HCT116 (cell line): ENCODE measurements around the gene CCDC134. TPM values are rescaled to one million over a fixed set of nuclear protein-coding genes. Genes with fewer than 3 reads are reported as not detected.

Experiments
- ATAC-seq: fragments of 200-7000 bp; cut with Tn5 transposase; 2 replicates; pipeline ENCODE4 v1.9.1; 2020; ENCODE audit warnings: mild to moderate bottlenecking, moderate library complexity
- BruUV-seq: library from RNA; stranded (reverse); fragments of 400-500 nt; replicated peaks from 2 replicates; lab custom pipeline; 2021; lab: Mats Ljungman, UMichigan
- CTCF ChIA-PET: fragments of 300-600 bp; sonication (Branson Sonifier 250); formaldehyde crosslinking; loops from one replicate; lab custom pipeline; 2021; ENCODE audit warnings: antibody characterized with exemption; lab: Charles Lee
- POLR2A ChIA-PET: fragments of 300-600, 350-600 bp; sonication (Branson Sonifier 250); formaldehyde crosslinking; loops from one replicate; lab custom pipeline; 2021; ENCODE audit warnings: antibody characterized with exemption; lab: Charles Lee
- RAD21 ChIA-PET, 2 experiments: fragments of 300-600 bp; sonication (Branson Sonifier 250); formaldehyde crosslinking; loops; one replicate each; lab custom pipeline; 2023; ENCODE audit warnings: low total read pairs in 2 of 2; ENCODE audit not compliant: uncharacterized antibody in 2 of 2, unreplicated experiment in 2 of 2, low non-redundant PET in 1 of 2; lab: Charles Lee
- DNase-seq: peaks from one replicate; pipeline ENCODE4 v3.0.0-alpha.2; 2010; ENCODE audit warnings: low read depth, low spot score
- H2AFZ ChIP-seq: fragments of 200-600 bp; shearing (Covaris generic), sonication (generic); 2 replicates; pipeline ENCODE4 v1.6.1; 2017; ENCODE audit warnings: low read depth, mixed run types, mixed read lengths, antibody characterized with exemption, low read length; ENCODE audit not compliant: poor library complexity, severe bottlenecking
- H3K27ac ChIP-seq: 2 replicates; pipeline ENCODE4 v1.5.1; 2012; ENCODE audit warnings: low read depth, low read length
- H3K27me3 ChIP-seq: fragments of 200-600 bp; sonication (generic); 2 replicates; pipeline ENCODE4 v1.6.1; 2016; ENCODE audit warnings: mixed run types, low read length, mixed read lengths; ENCODE audit not compliant: insufficient read depth
- H3K36me3 ChIP-seq, 2 experiments: fragments of 200-500 bp in 1 of 2; fragments of 200-600 bp in 1 of 2; sonication (Bioruptor generic) in 1 of 2; sonication (generic) in 1 of 2; 2 replicates each; pipeline versions ENCODE4 v1.5.1 to v1.6.1; 2014 to 2016; ENCODE audit warnings: low read length in 2 of 2, inconsistent platforms in 1 of 2, mixed read lengths in 1 of 2, mixed run types in 1 of 2; ENCODE audit not compliant: insufficient read depth in 2 of 2, control insufficient read depth in 1 of 2
- H3K4me1 ChIP-seq, 2 experiments: fragments of 200-600 bp in 1 of 2; sonication (generic) in 1 of 2; 2 replicates each; pipeline versions ENCODE4 v1.5.1 to v1.6.1; 2012 to 2017; ENCODE audit warnings: low read length in 2 of 2, inconsistent platforms in 1 of 2, mild to moderate bottlenecking in 1 of 2, mixed read lengths in 1 of 2, mixed run types in 1 of 2, moderate library complexity in 1 of 2; ENCODE audit not compliant: insufficient read depth in 2 of 2, control insufficient read depth in 1 of 2
- H3K4me2 ChIP-seq: fragments of 200-600 bp; sonication (generic); 2 replicates; pipeline ENCODE4 v1.6.1; 2017; ENCODE audit warnings: mixed run types, low read length, mixed read lengths
- H3K4me3 ChIP-seq, 2 experiments: fragments of 200-600 bp in 1 of 2; sonication (generic) in 1 of 2; replicated peaks in 1 of 2; 2 replicates each; pipeline ENCODE4 v1.5.1; 2011 to 2016; ENCODE audit warnings: low read length in 2 of 2, control low read depth in 1 of 2, low read depth in 1 of 2, mild to moderate bottlenecking in 1 of 2, mixed read lengths in 1 of 2, mixed run types in 1 of 2
- H3K79me2 ChIP-seq: fragments of 200-600 bp; sonication (generic); 2 replicates; pipeline ENCODE4 v1.6.1; 2017; ENCODE audit warnings: mild to moderate bottlenecking, mixed run types, low read length, moderate library complexity, mixed read lengths; ENCODE audit not compliant: insufficient read depth
- H3K9ac ChIP-seq: fragments of 200-600 bp; sonication (generic); 2 replicates; pipeline ENCODE4 v1.6.1; 2016; ENCODE audit warnings: low read length, mixed read lengths
- H3K9me2 ChIP-seq: fragments of 200-600 bp; sonication (generic), shearing (Covaris generic); 2 replicates; pipeline ENCODE4 v1.6.1; 2017; ENCODE audit warnings: mixed run types, mild to moderate bottlenecking, moderate library complexity; ENCODE audit not compliant: insufficient read depth
- H3K9me3 ChIP-seq, 2 experiments: fragments of 200-500 bp in 1 of 2; fragments of 200-600 bp in 1 of 2; sonication (Bioruptor generic) in 1 of 2; sonication (generic) in 1 of 2; 2 replicates each; pipeline ENCODE4 v1.6.1; 2014 to 2017; ENCODE audit warnings: low read length in 2 of 2, mixed read lengths in 2 of 2, inconsistent platforms in 1 of 2, low read depth in 1 of 2, mild to moderate bottlenecking in 1 of 2, mixed run types in 1 of 2, moderate library complexity in 1 of 2; ENCODE audit not compliant: control insufficient read depth in 1 of 2, insufficient read depth in 1 of 2
- H4K20me1 ChIP-seq: fragments of 200-600 bp; sonication (generic), shearing (Covaris generic); 2 replicates; pipeline ENCODE4 v1.6.1; 2017; ENCODE audit warnings: mixed run types, mild to moderate bottlenecking, moderate library complexity; ENCODE audit not compliant: insufficient read depth
- CBX3 ChIP-seq: IDR thresholded peaks from 2 replicates; pipeline ENCODE4 v1.6.1; 2012; ENCODE audit warnings: low read depth
- CEBPB ChIP-seq: IDR thresholded peaks from 2 replicates; pipeline ENCODE4 v1.6.1; 2012; ENCODE audit warnings: low read depth
- EGR1 ChIP-seq: IDR thresholded peaks from 2 replicates; pipeline ENCODE4 v1.6.1; 2012; ENCODE audit warnings: low read depth
- EZH2 ChIP-seq: fragments of 200-600 bp; sonication (generic); IDR thresholded peaks from 2 replicates; pipeline ENCODE4 v1.6.1; 2017; ENCODE audit warnings: antibody characterized with exemption, mixed run types
- FOSL1 ChIP-seq: IDR thresholded peaks from 2 replicates; pipeline ENCODE4 v1.6.1; 2012; ENCODE audit warnings: low read depth
- POLR2A ChIP-seq: IDR thresholded peaks from 2 replicates; pipeline ENCODE4 v1.7.0; 2011; ENCODE audit warnings: borderline replicate concordance; ENCODE audit not compliant: insufficient read depth, insufficient read length; ENCODE audit errors: extremely low read depth
- POLR2AphosphoS5 ChIP-seq: IDR thresholded peaks from 2 replicates; pipeline ENCODE4 v1.6.1; 2011; ENCODE audit warnings: mild to moderate bottlenecking, low read depth, low read length, moderate library complexity
- SIN3A ChIP-seq: IDR thresholded peaks from 2 replicates; pipeline ENCODE4 v1.6.1; 2012; ENCODE audit warnings: low read depth
- SRF ChIP-seq: IDR thresholded peaks from 2 replicates; pipeline ENCODE4 v1.6.1; 2012; ENCODE audit warnings: low read depth
- ZFX ChIP-seq: fragments of 450-650 bp; IDR thresholded peaks from 2 replicates; pipeline ENCODE4 v1.6.1; 2017
- intact Hi-C: fragments of 100-400 bp; cut with micrococcal nuclease; formaldehyde crosslinking; loops from 2 replicates; pipeline ENCODE4 v1.10.0; 2022
- total RNA-seq: library from RNA; stranded (reverse); gene quantifications from one replicate; pipeline ENCODE4 v1.2.1, GENCODE V29; 2021; ENCODE audit not compliant: unreplicated experiment
- TF ChIP-seq, protein P1 (sequence below), 3 experiments: fragments of 200-600 bp in 1 of 3; sonication (generic) in 1 of 3; IDR thresholded peaks in 2 of 3; conservative IDR thresholded peaks in 1 of 3; 2 replicates each; pipeline ENCODE4 v1.5.1; 2012 to 2017; ENCODE audit warnings: low read depth in 2 of 3, low read length in 2 of 3, antibody characterized with exemption in 1 of 3, borderline replicate concordance in 1 of 3, control low read depth in 1 of 3, mild to moderate bottlenecking in 1 of 3, mixed read lengths in 1 of 3, mixed run types in 1 of 3, moderate library complexity in 1 of 3; ENCODE audit not compliant: insufficient read depth in 1 of 3
- TF ChIP-seq, protein P2 (sequence below): IDR thresholded peaks from 2 replicates; pipeline ENCODE4 v1.6.1; 2012; ENCODE audit warnings: low read depth
- TF ChIP-seq, protein P3 (sequence below): IDR thresholded peaks from 2 replicates; pipeline ENCODE4 v1.6.1; 2012
- TF ChIP-seq, protein P4 (sequence below): IDR thresholded peaks from 2 replicates; pipeline ENCODE4 v1.6.1; 2012
- TF ChIP-seq, protein P5 (sequence below): IDR thresholded peaks from 2 replicates; pipeline ENCODE4 v1.6.1; 2011; ENCODE audit warnings: mild to moderate bottlenecking, low read length, moderate library complexity; ENCODE audit not compliant: insufficient replicate concordance; ENCODE audit errors: extremely low read depth

CCDC134 gene
- total RNA-seq, 1 experiment from 2014 or later, result 15.8 TPM

DNA sequence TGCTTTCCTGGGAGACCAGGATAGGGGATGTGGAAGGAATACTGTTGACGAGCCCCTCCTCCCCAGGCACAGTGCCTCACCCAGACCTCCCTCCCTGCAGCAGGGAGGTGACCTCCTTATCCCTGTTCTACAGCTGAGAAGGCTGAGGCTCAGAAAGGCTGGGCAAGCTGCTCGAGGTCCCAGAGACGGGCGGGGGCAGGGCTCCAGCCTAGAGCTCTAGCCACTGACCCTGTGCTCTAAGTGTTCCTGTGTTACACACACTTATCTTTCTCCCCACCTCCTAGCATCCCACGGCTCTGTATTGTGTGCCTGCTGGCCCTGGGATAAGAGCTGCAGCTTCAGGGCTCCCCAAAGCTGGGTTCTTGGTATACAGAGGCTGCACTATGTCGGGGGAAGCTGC lies 7.9 kb downstream of the CCDC134 start:
- H3K4me3 ChIP-seq, result no peak overlapping the region
- ATAC-seq, result no peak
- H3K9me3 ChIP-seq, result no peaks in the 10 kb centered on the region
- POLR2A ChIA-PET, result no interaction called here
- H3K27ac ChIP-seq, result no peak overlapping the region
- no peaks in the 10 kb centered on the region; the same call in 1 of the 2 replicates for H4K20me1 ChIP-seq
- peaks cover 0 to under 1% of the 10 kb centered on the region in 2 experiments; a peak in 2 of 4 replicates for H3K36me3 ChIP-seq
- H3K4me1 ChIP-seq, result no peaks in the 10 kb centered on the region
- CTCF ChIA-PET, result interaction anchor here (0.6 to 1.1 kb wide), 2 partner anchors 15 to 111 kb away, joined by 3 read pairs; no protein-coding TSS in a partner anchor
- H3K9ac ChIP-seq, result no peak overlapping the region
- RAD21 ChIA-PET, result no interaction called here
- no peaks in the 10 kb centered on the region for H3K27me3 ChIP-seq
- no peak for DNase-seq
- H3K9me2 ChIP-seq, result no peaks in the 10 kb centered on the region
- TF ChIP-seq, protein P1, sequence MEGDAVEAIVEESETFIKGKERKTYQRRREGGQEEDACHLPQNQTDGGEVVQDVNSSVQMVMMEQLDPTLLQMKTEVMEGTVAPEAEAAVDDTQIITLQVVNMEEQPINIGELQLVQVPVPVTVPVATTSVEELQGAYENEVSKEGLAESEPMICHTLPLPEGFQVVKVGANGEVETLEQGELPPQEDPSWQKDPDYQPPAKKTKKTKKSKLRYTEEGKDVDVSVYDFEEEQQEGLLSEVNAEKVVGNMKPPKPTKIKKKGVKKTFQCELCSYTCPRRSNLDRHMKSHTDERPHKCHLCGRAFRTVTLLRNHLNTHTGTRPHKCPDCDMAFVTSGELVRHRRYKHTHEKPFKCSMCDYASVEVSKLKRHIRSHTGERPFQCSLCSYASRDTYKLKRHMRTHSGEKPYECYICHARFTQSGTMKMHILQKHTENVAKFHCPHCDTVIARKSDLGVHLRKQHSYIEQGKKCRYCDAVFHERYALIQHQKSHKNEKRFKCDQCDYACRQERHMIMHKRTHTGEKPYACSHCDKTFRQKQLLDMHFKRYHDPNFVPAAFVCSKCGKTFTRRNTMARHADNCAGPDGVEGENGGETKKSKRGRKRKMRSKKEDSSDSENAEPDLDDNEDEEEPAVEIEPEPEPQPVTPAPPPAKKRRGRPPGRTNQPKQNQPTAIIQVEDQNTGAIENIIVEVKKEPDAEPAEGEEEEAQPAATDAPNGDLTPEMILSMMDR (IDR thresholded peaks at IDR 0.05 in 2 of 3, conservative IDR thresholded peaks at IDR 0.05 in 1 of 3; ENCODE audit: borderline replicate concordance in 1 of 3, insufficient read depth in 1 of 3, low read depth in 2 of 3, low read length in 2 of 3), result no peak
- TF ChIP-seq EGR1, result no peak
- no peak for TF ChIP-seq ZFX
- no peak for TF ChIP-seq CBX3
- no peak for TF ChIP-seq EZH2
- TF ChIP-seq SRF, result no peak
- TF ChIP-seq, protein P2, sequence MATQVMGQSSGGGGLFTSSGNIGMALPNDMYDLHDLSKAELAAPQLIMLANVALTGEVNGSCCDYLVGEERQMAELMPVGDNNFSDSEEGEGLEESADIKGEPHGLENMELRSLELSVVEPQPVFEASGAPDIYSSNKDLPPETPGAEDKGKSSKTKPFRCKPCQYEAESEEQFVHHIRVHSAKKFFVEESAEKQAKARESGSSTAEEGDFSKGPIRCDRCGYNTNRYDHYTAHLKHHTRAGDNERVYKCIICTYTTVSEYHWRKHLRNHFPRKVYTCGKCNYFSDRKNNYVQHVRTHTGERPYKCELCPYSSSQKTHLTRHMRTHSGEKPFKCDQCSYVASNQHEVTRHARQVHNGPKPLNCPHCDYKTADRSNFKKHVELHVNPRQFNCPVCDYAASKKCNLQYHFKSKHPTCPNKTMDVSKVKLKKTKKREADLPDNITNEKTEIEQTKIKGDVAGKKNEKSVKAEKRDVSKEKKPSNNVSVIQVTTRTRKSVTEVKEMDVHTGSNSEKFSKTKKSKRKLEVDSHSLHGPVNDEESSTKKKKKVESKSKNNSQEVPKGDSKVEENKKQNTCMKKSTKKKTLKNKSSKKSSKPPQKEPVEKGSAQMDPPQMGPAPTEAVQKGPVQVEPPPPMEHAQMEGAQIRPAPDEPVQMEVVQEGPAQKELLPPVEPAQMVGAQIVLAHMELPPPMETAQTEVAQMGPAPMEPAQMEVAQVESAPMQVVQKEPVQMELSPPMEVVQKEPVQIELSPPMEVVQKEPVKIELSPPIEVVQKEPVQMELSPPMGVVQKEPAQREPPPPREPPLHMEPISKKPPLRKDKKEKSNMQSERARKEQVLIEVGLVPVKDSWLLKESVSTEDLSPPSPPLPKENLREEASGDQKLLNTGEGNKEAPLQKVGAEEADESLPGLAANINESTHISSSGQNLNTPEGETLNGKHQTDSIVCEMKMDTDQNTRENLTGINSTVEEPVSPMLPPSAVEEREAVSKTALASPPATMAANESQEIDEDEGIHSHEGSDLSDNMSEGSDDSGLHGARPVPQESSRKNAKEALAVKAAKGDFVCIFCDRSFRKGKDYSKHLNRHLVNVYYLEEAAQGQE, result no peak
- no peak for TF ChIP-seq CEBPB
- TF ChIP-seq, protein P3, sequence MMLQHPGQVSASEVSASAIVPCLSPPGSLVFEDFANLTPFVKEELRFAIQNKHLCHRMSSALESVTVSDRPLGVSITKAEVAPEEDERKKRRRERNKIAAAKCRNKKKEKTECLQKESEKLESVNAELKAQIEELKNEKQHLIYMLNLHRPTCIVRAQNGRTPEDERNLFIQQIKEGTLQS, result no peak
- no peak for TF ChIP-seq FOSL1
- no peak for TF ChIP-seq SIN3A
- TF ChIP-seq POLR2A, result no peak
- TF ChIP-seq, protein P4, sequence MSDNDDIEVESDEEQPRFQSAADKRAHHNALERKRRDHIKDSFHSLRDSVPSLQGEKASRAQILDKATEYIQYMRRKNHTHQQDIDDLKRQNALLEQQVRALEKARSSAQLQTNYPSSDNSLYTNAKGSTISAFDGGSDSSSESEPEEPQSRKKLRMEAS, result no peak
- TF ChIP-seq, protein P5, sequence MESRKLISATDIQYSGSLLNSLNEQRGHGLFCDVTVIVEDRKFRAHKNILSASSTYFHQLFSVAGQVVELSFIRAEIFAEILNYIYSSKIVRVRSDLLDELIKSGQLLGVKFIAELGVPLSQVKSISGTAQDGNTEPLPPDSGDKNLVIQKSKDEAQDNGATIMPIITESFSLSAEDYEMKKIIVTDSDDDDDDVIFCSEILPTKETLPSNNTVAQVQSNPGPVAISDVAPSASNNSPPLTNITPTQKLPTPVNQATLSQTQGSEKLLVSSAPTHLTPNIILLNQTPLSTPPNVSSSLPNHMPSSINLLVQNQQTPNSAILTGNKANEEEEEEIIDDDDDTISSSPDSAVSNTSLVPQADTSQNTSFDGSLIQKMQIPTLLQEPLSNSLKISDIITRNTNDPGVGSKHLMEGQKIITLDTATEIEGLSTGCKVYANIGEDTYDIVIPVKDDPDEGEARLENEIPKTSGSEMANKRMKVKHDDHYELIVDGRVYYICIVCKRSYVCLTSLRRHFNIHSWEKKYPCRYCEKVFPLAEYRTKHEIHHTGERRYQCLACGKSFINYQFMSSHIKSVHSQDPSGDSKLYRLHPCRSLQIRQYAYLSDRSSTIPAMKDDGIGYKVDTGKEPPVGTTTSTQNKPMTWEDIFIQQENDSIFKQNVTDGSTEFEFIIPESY, result no peak
- no peak for TF ChIP-seq POLR2AphosphoS5
- TF ChIP-seq, all 23 proteins: peak for 0
- peaks cover 26% of the 10 kb centered on the region; the same call in 1 of the 2 replicates for H3K79me2 ChIP-seq
- H2AFZ ChIP-seq, result no peak overlapping the region
- no TSS peak for BruUV-seq
- intact Hi-C loops, result no loop called here
- no peak overlapping the region for H3K4me2 ChIP-seq
